ENCODE data around the gene TYMP.

DNA sequence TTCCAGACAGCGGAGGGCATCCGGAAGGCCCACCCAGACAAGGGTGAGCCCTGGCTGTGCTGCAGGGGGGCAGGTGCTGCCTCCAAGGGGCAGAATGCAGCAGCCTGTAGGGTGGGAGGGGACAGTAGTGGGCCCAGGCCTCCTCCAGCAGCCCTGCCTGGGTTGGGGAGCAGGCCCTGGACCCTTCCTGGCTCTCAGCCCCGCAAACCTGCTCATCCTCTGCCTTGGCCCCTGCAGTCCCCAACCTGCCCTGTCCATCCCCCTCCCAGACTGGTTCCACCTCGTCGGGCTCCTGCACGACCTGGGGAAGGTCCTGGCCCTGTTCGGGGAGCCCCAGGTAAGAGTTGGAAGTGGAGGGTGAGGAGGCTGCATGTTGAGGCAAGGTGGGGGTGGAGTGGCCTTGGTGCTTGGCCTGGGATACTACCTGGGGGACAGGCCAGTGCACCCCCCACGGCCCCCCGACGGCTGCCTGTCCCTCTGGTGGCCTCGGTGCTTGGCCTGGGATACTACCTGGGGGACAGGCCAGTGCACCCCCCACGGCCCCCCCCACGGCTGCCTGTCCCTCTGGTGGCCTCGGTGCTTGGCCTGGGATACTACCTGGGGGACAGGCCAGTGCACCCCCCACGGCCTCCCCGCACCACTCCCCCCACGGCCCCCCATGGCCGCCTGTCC lies 41.7 kb downstream of the TYMP start:
- TF ChIP-seq, protein P1, sequence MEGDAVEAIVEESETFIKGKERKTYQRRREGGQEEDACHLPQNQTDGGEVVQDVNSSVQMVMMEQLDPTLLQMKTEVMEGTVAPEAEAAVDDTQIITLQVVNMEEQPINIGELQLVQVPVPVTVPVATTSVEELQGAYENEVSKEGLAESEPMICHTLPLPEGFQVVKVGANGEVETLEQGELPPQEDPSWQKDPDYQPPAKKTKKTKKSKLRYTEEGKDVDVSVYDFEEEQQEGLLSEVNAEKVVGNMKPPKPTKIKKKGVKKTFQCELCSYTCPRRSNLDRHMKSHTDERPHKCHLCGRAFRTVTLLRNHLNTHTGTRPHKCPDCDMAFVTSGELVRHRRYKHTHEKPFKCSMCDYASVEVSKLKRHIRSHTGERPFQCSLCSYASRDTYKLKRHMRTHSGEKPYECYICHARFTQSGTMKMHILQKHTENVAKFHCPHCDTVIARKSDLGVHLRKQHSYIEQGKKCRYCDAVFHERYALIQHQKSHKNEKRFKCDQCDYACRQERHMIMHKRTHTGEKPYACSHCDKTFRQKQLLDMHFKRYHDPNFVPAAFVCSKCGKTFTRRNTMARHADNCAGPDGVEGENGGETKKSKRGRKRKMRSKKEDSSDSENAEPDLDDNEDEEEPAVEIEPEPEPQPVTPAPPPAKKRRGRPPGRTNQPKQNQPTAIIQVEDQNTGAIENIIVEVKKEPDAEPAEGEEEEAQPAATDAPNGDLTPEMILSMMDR (IDR thresholded peaks at IDR 0.05; ENCODE audit: extremely low read depth in 1 of 2, insufficient read depth in 1 of 2, low read depth in 1 of 2, low read length in 2 of 2) = no peak
- TF ChIP-seq POLR2A (IDR thresholded peaks at IDR 0.05; ENCODE audit: low read depth, low read length) (no peak), POLR2AphosphoS5 (IDR thresholded peaks at IDR 0.05; ENCODE audit: insufficient read depth, low read depth, low read length) (no peak), EZH2 (IDR thresholded peaks at IDR 0.05; ENCODE audit: borderline replicate concordance, low read depth, low read length, severe bottlenecking) (no peak), JUN (IDR thresholded peaks at IDR 0.05; ENCODE audit: borderline replicate concordance, insufficient read depth, insufficient read length, low read depth) (no peak), GATA2 (IDR thresholded peaks at IDR 0.05; ENCODE audit: insufficient read depth, insufficient read length, low read depth, low read length) (no peak), MYC (IDR thresholded peaks at IDR 0.05; ENCODE audit: low read depth, low read length) (no peak)
- TF ChIP-seq, protein P2, sequence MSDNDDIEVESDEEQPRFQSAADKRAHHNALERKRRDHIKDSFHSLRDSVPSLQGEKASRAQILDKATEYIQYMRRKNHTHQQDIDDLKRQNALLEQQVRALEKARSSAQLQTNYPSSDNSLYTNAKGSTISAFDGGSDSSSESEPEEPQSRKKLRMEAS (IDR thresholded peaks at IDR 0.05; ENCODE audit: insufficient read depth, insufficient read length) = no peak

Measured in endothelial cell of umbilical vein (primary cell).